ENCODE data around the gene PRKX.

Gene PRKX

DNA sequence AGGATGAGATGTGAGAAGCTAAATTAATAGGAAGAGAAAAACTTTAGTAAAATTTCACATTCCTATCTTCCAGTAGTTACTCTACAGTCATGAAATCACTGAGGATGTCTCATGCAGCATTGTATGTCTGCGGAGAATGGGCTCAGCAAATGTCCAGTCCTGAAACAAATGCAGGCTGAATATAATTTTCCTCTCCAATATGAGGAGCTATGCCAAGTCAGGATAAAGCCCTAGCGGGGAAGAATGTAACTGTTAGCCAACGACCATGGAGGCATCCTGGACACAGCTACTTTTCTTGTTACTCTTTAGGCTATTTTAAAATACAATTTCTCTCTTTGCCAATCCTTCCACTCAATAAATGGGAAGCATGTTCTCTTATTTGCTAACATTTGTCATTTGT lies 127.7 kb downstream of the PRKX start:
- H3K4me2 ChIP-seq (ENCODE audit: low read length): no peak overlapping the region
- H3K36me3 ChIP-seq (ENCODE audit: insufficient read depth, low read length): no peaks in the 10 kb centered on the region
- no peak for TF ChIP-seq CTCF (IDR thresholded peaks at IDR 0.05; ENCODE audit: low read length)
- TF ChIP-seq EZH2 (IDR thresholded peaks at IDR 0.05; ENCODE audit: borderline replicate concordance, low read length): no peak
- no peaks in the 10 kb centered on the region for H3K9me2 ChIP-seq (ENCODE audit: low read depth, low read length)
- H3K27ac ChIP-seq (ENCODE audit: low read depth, low read length, poor library complexity, severe bottlenecking): no peak overlapping the region
- H3K9ac ChIP-seq (ENCODE audit: low read length): no peak overlapping the region
- H3K79me2 ChIP-seq (ENCODE audit: insufficient read depth, low read length): no peaks in the 10 kb centered on the region
- no peaks in the 10 kb centered on the region for H4K20me1 ChIP-seq (ENCODE audit: insufficient read depth, low read length)
- H3F3A ChIP-seq (ENCODE audit: insufficient read depth, low read length): no peaks in the 10 kb centered on the region
- no peak overlapping the region for H2AFZ ChIP-seq (ENCODE audit: low read length)
- no peak overlapping the region for H3K4me3 ChIP-seq (ENCODE audit: low read depth, low read length, poor library complexity, severe bottlenecking)
- no peaks in the 10 kb centered on the region for H3K9me3 ChIP-seq (ENCODE audit: low read length)
- no peaks in the 10 kb centered on the region for H3K4me1 ChIP-seq (ENCODE audit: insufficient read depth, low read length, severe bottlenecking)
- no peaks in the 10 kb centered on the region for H3K27me3 ChIP-seq (ENCODE audit: insufficient read depth, low read length)

- Histone ChIP-seq H3K36me3 (ENCODE audit: insufficient read depth, low read length) (no peaks in the 10 kb centered on the region), H3K27ac (ENCODE audit: low read depth, low read length, poor library complexity, severe bottlenecking) (no peak overlapping the region), H3K9ac (ENCODE audit: low read length) (no peak overlapping the region), H3K4me1 (ENCODE audit: insufficient read depth, low read length, severe bottlenecking) (no peaks in the 10 kb centered on the region), H3K9me2 (ENCODE audit: low read depth, low read length) (no peaks in the 10 kb centered on the region), H3F3A (ENCODE audit: insufficient read depth, low read length) (no peaks in the 10 kb centered on the region), H2AFZ (ENCODE audit: low read length) (no peak overlapping the region), H3K9me3 (ENCODE audit: low read length) (no peaks in the 10 kb centered on the region), H3K4me2 (ENCODE audit: low read length) (no peak overlapping the region), H3K79me2 (ENCODE audit: insufficient read depth, low read length) (no peaks in the 10 kb centered on the region), H4K20me1 (ENCODE audit: insufficient read depth, low read length) (no peaks in the 10 kb centered on the region), H3K27me3 (ENCODE audit: insufficient read depth, low read length) (no peaks in the 10 kb centered on the region), H3K4me3 (ENCODE audit: low read depth, low read length, poor library complexity, severe bottlenecking) (no peak overlapping the region)
- no peak for TF ChIP-seq EZH2 (IDR thresholded peaks at IDR 0.05; ENCODE audit: borderline replicate concordance, low read length)
- TF ChIP-seq CTCF (IDR thresholded peaks at IDR 0.05; ENCODE audit: low read length): no peak
Observed at GRCh38 chrX:3584415-3584996, 128.9 kb downstream of the PRKX start.

DNA sequence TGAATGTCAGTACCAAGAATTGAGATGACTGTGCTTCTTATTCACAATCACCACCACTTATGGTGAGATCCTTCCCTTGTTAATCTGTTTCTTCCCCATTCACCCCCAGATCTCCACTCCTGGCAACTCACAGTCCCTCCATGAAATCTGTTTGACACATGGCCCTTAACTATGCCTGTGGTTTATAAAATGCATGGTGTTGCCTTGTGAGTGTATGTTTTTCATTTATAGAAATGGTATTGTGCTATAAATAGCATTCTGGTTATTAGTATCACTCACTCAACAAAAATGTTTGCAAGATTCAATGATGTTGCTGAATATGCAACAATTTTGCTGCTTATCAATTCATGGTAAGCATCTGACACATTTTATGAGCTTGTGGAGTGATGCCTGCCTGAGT lies 131.0 kb downstream of the PRKX start:
- Histone ChIP-seq H3K36me3 (ENCODE audit: insufficient read depth, low read length) (no peaks in the 10 kb centered on the region), H3K27me3 (ENCODE audit: insufficient read depth, low read length) (no peaks in the 10 kb centered on the region), H3K27ac (ENCODE audit: low read depth, low read length, poor library complexity, severe bottlenecking) (no peak overlapping the region), H3F3A (ENCODE audit: insufficient read depth, low read length) (no peaks in the 10 kb centered on the region), H3K4me1 (ENCODE audit: insufficient read depth, low read length, severe bottlenecking) (no peaks in the 10 kb centered on the region), H4K20me1 (ENCODE audit: insufficient read depth, low read length) (no peaks in the 10 kb centered on the region), H3K79me2 (ENCODE audit: insufficient read depth, low read length) (no peaks in the 10 kb centered on the region), H3K4me2 (ENCODE audit: low read length) (no peak overlapping the region), H3K9me2 (ENCODE audit: low read depth, low read length) (no peaks in the 10 kb centered on the region), H3K9ac (ENCODE audit: low read length) (no peak overlapping the region), H3K4me3 (ENCODE audit: low read depth, low read length, poor library complexity, severe bottlenecking) (no peak overlapping the region), H3K9me3 (ENCODE audit: low read length) (no peaks in the 10 kb centered on the region), H2AFZ (ENCODE audit: low read length) (no peak overlapping the region)
- no peak for TF ChIP-seq EZH2 (IDR thresholded peaks at IDR 0.05; ENCODE audit: borderline replicate concordance, low read length)
- TF ChIP-seq CTCF (IDR thresholded peaks at IDR 0.05; ENCODE audit: low read length): no peak
